Panc1 (cell line): ENCODE results near the gene TACC2.

Experiments used
- POLR2AphosphoS5 ChIP-seq: IDR thresholded peaks from 2 replicates; pipeline ENCODE4 v1.6.1; 2012; ENCODE audit warnings: mild to moderate bottlenecking, low read depth, low read length, moderate library complexity
- SIN3A ChIP-seq: IDR thresholded peaks from 2 replicates; pipeline ENCODE4 v1.6.1; 2012; ENCODE audit warnings: low read depth, mild to moderate bottlenecking, low read length, moderate library complexity, borderline replicate concordance; ENCODE audit not compliant: insufficient read depth
- TCF7L2 ChIP-seq: IDR thresholded peaks from 2 replicates; pipeline ENCODE4 v1.6.1; 2011; ENCODE audit warnings: mild to moderate bottlenecking, low read depth, low read length, inconsistent platforms
- TF ChIP-seq, protein P1 (sequence below): fragments of 450-650 bp; IDR thresholded peaks from 2 replicates; pipeline ENCODE4 v1.5.1; 2017; ENCODE audit warnings: mild to moderate bottlenecking

DNA sequence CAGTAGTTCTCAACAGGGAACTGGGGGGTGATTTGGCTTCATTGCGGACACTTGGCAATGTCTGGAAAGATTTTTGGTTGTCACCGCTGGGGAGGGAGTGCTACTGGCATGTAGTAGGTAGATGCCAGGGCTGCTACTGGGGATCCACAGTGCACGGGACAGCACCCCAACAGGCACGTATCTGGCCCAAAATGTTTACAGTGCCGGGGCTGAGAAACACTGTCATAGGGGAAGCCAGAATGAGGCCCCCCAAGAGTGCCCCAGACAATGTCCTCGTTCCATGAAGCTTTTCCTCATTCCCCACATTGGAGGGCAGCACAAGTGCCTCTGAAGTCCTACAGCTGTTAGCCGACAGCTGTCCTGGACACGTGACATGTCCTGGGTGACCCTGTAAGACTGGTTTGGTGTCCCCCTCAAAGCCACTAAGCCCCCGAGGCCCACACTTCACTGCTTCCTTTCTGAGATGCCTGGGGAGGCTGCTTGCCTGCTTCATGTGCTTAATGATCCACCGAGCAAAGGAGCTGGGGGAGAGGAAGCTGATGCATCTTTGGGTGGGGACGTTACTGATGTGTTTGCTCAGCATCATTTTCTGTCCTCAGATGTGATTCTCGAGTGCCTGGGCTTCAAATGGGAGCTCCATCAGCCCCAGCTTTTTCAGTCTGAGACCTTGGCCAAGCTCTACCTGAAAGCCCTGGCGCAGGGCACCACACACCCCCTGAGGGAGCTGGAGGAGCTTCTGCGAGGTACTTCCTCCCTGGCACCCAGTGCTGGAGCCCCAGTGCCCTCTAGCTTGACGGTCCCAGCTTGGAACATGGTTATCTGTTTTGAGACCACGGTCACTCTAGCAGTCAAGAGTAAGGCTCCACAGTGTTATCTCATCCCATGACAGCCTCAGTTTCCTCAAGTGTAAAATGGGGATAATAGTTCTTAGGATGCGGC, 296.8 kb downstream of the TACC2 start:
- TF ChIP-seq POLR2AphosphoS5: no peak
- TF ChIP-seq, protein P1, sequence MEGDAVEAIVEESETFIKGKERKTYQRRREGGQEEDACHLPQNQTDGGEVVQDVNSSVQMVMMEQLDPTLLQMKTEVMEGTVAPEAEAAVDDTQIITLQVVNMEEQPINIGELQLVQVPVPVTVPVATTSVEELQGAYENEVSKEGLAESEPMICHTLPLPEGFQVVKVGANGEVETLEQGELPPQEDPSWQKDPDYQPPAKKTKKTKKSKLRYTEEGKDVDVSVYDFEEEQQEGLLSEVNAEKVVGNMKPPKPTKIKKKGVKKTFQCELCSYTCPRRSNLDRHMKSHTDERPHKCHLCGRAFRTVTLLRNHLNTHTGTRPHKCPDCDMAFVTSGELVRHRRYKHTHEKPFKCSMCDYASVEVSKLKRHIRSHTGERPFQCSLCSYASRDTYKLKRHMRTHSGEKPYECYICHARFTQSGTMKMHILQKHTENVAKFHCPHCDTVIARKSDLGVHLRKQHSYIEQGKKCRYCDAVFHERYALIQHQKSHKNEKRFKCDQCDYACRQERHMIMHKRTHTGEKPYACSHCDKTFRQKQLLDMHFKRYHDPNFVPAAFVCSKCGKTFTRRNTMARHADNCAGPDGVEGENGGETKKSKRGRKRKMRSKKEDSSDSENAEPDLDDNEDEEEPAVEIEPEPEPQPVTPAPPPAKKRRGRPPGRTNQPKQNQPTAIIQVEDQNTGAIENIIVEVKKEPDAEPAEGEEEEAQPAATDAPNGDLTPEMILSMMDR: no peak
- no peak for TF ChIP-seq TCF7L2
- TF ChIP-seq SIN3A: no peak
